ENCODE results near the gene CPE.

The CPE gene

GRCh38 chr4:165367040-165367439 lies 11.8 kb upstream of the CPE start:
- no peak for DNase-seq

DNA sequence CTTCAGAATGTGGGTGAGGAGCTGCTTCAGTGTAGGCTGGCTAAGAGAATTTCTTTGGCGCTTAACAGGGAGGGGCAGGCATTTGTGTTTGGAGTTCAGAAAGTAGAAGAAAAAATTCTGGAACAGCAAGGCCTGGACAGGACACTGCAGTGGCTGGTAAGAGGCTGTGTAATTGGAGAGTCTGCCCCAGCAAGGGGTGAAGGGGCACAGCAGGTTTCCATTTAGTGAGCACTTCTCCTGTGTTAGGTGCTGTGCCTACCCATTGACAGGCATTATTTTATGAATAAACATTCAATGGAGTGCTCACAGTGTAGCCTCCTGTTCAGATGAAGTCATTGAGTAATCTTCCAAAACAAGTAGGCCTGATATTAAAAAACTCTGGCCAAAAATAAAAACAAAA lies 10.7 kb upstream of the CPE start:
- DNase-seq = no peak

- DNase-seq = no peak
These were observed 10.2 kb upstream of the CPE start for GRCh38 chr4:165368567-165368966.

DNA sequence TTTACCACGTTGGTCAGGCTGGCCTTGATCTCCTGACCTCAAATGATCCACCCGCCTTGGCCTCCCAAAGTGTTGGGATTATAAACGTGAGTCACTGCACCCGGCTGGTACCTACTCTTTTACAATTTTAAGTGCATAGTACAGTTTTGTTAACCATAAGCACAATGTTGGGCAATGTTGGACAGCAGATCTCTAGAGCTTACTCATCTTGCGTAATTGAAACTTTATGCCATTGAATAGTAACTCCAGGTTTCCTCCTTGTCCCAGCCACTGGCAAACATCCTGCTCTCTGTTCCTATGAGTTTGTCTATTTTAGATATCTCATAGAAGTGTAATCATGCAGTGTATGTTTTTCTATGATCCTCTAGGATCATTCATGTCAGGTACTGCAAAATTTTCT lies 9.3 kb upstream of the CPE start:
- no peak for DNase-seq

GRCh38 chr4:165370530-165370929 lies 8.3 kb upstream of the CPE start:
- no peak for DNase-seq

DNA sequence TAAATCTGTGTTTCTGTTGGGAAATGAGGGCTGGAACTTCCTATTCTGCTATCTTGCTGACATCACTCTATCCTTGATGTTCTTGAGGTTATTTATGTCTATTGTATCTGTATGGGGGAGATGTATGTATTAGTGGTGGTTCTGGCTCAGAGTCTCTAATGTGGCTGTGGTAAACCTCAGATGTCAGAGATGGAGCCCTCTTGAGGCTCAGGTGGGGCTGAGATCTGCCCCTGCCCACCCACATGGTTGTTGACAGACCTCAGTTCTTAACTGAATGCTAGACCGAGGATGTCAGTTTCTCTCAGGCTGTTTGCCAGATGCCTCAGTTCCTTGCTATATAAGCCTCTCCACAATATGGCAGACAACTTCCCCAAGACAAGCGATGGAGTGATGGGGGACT lies 3.3 kb upstream of the CPE start:
- DNase-seq = no peak

GRCh38 chr4:165378398-165378744 lies 437 bp upstream of the CPE start:
- no peak for DNase-seq

- DNase-seq = no peak
These were observed 863 bp downstream of the CPE start for GRCh38 chr4:165379678-165380064.

DNA sequence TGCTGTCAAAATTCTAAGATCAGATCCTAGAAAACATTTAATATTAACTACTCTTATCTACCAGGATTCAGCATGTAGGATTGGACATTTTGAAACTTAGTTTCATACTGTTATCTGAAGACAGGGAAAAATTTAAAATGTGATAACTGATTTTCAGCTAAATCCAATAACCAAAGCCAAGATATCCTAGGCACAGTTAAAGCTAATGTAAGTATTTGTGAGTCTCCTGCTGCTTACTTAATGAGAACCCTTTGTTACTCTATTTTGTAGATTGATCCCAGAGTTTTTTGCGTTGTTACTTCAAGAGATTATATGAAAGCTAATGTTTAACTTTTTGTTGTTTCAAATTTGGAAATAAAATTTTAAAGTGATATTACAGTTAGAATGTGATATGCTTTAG lies 2.0 kb downstream of the CPE start:
- DNase-seq = no peak

DNA sequence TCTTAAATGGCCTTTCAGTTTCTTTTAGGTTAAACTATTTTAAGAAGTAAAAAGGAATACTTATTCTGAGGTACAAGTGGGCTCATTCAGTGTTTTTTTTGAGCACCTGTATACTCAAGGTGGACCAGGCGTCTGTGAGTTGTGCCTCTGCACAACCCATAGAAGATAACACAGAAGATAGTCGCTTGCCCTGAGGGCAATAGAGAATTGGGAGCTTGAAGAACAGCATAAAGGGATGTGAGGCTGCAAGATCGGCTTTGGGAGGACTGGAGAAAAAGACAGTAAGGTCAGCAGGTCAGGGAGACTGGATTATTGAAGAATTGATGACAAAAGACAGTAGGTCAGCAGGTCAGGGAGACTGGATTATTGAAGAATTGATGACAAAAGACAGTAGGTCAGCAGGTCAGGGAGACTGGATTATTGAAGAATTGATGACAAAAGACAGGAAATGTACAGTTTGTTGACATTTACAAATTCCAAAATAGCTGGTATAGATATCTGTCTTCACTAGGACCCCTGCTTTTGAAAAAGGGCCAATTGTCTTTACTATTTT lies 3.1 kb downstream of the CPE start:
- no peak for DNase-seq

DNA sequence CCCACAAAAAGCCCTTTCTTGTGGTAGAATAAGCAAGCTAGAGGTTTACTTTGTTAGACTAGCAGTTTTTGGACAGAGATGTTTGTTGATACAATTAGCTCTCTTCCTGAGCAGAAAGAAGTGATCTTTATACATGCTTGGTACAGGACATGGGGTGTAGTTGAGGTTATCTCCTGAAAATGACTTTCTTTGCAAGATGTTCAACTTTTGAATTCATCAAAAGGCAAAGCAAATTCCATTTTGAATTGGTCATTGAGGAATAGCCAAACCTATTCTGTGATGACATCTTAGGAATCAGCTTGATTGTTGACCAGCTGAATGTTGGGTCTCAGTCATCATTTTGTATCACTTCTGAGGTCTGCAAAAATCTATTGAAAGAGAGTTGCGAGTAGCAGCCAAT lies 3.8 kb downstream of the CPE start:
- DNase-seq = no peak

DNA sequence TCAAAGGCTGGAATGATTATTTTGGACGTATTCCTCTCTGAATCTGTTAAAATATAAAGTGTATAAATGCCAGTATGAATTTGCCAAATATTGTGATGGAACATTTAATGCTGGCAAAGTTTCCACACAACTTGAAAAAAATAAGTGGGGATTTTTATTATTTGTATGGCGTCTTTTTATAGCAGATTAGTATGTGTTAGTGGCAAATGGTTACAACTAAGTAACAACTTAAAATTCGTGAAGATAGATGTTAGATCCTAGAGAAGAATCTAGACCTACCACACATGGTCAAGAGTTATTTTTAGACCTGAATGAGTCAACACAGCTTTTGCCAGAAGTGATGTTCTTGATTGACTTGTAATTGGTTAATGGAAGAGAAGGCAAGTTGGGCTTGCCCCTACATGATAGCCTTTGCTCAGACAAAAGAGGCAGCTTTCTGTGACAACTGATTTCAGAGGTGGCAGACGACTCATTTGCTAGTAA lies 4.8 kb downstream of the CPE start:
- DNase-seq = no peak

DNA sequence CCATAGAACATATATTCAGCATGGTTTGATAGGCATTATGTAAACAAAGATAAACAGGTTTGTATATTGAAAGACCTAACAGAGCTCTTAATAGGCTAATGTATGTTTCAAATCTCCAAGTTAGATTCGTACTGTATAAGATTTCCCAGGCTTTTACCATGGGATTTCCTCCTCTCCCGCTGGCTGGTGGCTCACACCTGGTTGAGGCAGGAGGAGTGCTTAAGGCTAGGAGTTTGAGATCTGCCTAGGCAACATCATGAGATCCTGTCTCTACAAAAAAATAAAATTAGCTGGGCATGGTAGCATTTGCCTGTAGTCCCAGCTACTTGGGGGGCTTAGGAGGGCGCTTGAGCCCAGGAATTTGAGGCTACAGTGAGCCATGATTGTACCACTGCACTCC lies 5.4 kb downstream of the CPE start:
- DNase-seq = no peak

- DNase-seq = no peak
These were observed 5.8 kb downstream of the CPE start for GRCh38 chr4:165384598-165384997.

DNA sequence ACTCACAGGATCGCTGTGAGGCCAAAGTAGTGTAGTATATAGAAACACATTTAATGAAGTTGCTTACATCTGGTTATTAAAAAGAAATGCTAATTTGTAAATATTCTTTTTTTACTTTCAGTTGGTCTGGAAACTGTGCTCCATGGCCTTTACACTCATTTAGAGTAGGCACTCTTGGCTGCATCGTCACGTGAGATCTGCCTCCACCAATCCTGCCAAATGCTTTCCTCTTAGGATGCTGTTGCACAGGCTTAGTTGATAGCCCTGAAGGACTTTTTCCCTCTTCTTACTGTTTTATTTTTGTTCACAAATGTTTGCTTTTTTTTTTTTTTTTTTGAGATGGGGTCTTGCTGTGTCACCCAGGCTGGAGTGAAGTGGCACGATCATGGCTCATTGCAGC lies 6.3 kb downstream of the CPE start:
- DNase-seq = no peak

DNA sequence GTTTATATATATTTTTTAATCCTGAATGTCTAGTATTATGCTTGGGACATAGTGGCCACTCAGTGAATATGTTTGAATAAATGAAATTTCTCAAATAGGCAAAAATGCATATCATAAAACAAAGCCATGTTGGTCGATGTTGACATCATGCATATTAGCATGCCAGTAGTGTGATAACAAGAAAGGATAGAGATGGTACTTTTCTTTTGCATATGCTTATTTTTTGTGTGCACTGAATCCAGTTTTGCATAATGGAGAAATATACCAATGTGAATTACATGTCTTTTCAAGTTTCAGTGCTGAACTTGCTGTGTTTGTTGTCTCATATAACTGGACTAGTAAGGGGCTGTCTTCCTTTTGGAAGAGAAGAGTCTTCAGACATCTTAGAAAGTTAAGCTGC lies 7.5 kb downstream of the CPE start:
- DNase-seq = no peak

- DNase-seq = no peak
These were observed 9.9 kb downstream of the CPE start for GRCh38 chr4:165388756-165389155.

GRCh38 chr4:165393051-165393450 lies 14.2 kb downstream of the CPE start:
- DNase-seq = no peak

DNA sequence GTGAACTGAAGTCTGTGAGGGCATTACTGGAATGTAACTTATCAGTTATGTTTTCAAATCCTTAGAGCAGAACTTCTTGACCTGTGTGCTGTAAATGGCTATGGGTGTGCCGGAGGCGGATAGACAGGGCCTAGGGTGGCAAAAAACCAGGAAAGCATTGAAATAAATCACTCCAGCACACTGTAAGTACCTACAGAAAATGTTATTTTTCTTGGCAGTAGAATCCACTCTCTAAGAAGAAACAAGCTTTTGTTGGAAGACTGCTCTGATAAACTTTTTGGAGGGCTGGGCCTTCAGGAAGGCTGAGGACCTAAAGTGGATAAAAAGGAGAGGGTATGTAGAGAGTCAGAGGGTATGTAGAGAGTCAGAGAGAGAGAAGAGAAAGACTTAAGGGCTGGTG lies 14.9 kb downstream of the CPE start:
- DNase-seq = no peak

- DNase-seq = no peak
These were observed 15.5 kb downstream of the CPE start for GRCh38 chr4:165394275-165394674.

DNA sequence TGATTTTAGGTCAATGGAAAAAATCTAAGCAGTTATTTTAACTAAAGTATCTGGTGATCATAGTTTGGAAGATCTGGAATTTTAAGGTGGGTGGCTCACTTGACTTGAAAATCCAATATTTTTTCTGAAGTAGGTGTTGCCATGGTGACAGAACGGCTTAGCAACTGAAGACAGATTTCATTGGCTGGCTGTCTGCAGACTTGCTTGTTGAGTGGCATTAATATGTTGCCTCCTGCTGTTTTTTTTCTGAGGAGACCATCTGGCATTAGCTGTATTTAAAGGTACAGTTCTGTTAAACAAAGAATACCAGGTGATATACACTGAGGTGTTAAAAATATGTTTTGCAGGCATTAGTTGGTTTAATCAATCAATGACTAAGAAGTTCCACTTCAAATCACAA lies 19.8 kb downstream of the CPE start:
- DNase-seq = no peak

GRCh38 chr4:165402375-165402774 lies 23.6 kb downstream of the CPE start:
- DNase-seq = no peak

DNA sequence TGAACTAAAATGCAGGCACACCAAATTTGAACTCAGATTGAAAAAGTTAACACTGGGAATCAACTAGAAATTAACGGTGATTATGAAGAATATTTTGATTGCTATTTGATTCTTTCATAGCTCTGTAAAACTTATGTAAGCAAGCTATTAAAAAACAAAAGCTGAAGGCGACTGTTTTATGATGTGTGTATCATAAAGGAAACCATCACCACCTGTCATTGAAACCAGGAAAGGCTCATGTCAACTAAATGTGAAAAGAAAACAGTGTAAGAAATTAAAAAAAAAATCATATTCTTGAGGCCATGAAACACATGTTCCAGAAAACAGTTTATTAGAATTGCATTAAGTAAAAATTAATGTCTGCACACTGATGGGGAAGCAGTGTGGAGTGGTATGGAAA lies 24.2 kb downstream of the CPE start:
- no peak for DNase-seq

DNA sequence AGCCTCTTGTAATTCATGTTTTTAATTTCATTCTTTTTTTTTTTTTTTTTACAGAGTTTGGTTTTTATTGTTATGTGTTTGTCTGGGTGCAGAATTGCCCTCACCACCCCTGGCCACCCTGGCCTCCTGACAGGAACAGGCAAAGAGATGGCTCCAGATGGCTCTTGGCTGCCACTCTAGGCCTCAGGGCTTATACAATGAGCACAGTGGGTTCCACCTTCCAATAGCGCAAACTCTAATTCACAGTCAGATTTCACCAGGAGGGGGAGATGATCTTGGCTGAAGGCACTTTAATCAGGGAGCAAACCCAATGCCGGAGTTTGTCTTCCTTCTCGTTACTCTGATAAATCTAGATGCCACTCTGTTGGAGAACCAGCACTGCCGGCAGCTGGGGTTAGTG lies 24.8 kb downstream of the CPE start:
- no peak for DNase-seq

DNA sequence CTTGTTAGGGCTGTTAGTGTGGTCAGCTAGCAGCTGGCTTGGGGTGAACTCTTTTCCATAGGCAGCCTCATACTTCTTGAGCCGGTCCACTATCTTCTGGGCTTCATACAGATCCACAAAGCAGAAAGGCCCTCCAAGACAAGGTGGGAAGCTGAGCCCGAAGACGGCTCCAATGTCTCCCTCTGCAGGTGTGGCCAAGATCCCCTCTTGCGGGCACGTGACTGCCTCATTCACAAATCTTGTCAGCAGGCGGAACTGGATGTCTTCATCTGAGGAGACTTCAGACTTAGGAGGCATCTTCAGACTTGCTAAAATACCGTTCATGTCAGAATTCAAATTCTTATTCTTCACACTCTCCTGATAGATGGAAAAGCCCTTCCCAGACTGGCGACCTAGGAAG lies 25.3 kb downstream of the CPE start:
- no peak for DNase-seq

DNA sequence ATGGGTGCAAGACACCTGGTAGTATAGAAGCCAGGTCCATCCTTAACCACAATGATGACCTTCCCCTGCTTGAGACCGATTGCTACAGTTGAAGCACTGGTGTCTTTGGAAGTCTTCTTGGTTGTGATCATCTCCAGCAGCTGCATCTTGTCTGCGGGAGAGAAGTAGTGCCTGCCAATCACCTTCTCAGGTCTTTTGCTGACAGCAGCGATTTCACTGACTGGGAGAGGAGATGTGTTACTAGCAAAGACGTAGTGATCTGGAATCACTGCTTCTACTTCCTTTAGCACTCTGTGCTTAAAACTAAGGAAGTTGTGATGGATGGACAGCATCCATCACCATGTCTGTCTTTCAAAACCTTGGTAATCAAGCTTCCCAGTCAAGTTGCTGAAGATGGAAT lies 25.9 kb downstream of the CPE start:
- no peak for DNase-seq

All from activated CD8-positive, alpha-beta memory T cell treated with anti-CD3 and anti-CD28 coated beads, Interleukin-2, amount 50 U/mL, for 4 hours (primary cell).